ENCODE measurements around the gene SLX4IP.

SLX4IP gene

GRCh38 chr20:10635476-10636208 lies 200.5 kb downstream of the SLX4IP start:
- no peak for DNase-seq (ENCODE audit: low spot score)

- no peak for DNase-seq (ENCODE audit: low spot score)
Measured at GRCh38 chr20:10636326-10636818, 201.3 kb downstream of the SLX4IP start.

DNA sequence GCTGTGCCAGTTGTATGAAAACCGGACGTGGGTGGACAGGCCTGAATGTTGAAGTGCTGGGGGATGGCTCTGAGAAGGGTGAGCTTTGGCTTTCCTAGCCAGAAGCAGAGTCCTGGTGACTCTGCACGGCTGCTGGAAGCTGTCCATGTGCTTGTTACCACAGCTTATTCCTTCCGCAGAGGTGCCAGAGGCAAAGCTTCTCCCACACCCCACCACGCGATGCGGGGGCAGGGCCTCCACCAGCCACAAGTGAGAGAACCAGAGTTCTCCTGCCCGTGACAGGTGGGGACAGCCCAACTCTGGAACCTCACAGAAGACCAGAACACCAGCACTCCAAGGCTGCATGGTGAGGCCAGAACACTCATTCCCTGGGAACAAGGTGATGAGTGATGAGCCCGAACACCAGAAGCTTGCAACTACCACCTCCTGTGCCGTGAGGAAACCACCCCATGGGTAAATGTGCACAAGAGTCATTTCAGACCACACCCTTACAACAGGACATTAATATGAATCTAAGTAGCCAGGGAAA lies 202.0 kb downstream of the SLX4IP start:
- no peak for DNase-seq (ENCODE audit: low spot score)

DNA sequence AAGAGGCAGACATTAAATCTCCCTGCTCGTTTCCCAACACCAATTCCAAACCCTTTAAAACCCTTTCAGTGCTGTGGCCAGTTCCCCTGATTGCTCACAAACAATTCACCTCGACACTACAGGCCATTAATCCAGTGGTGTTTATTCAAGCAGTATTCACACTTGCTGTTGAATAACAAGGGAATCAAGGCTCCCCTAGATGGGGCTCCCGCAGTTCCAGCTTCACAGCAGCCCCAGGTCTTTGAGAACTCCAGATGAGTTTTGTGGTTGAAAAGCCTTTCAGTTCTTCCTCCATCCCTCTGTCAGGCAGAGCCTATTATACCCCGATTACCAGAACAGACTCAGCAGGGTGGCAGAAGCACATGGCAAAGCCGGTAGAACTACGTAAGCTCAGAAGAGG lies 202.5 kb downstream of the SLX4IP start:
- DNase-seq (ENCODE audit: low spot score): no peak

- no peak for DNase-seq (ENCODE audit: low spot score)
Measured at GRCh38 chr20:10639077-10639736, 204.1 kb downstream of the SLX4IP start.

DNA sequence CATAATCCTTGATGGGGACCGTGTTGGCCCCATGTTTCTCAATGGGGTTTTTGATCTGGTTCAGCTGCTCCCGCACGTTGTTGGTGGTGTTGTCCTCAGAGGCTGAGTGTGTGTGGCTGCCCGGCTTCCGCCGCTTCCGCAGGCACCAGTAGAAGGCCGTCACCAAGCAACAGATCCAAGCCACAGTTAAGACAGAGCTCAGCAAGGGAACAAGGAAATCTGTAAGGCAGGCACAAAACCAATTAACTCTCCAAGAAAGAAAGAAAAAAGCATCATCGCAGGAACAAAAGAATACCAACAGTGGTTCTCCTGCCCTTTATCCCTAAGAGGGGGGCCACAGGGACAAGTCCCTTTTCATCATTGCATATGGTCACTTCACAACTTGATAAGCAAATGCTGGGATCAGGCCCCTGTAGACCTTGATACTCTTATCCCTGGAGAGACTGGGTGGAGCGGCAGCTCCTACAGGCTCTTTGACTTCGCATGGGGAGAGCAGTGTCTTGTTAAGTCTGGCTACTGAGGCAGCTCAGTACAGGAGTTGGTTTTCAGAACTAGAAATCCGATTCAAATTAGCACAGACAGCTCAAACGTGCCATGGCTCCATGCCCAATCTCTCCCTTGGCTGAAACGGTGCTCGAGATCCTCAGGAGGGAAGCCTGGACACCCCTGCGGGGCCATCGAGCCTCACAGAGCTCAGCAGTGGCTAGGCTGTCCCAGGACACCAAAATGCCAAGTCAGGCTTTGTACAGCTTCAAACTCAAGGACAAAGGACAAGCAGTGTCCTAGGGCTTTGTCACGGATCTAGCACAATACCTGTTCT lies 204.8 kb downstream of the SLX4IP start:
- DNase-seq (ENCODE audit: low spot score): peak; percentile 72

DNA sequence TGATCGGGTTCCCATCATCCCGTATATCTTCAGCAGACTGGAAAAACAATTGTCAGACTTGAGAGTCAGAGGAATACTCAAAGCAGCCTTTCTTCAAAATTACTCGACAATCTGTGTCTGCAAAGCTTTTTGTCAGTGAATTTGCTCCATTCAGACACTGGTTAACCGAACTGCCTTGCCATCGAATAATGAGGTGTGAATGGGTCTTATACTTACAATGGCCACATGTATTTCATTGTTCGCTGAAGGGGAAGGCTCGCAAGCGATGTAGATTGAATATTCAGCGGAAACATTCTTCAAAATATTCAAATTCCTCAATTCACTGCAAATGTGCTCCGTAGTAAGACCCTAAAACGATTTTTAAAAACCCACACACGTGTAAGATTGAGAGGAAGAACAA lies 205.8 kb downstream of the SLX4IP start:
- no peak for DNase-seq (ENCODE audit: low spot score)

GRCh38 chr20:10641467-10641866 lies 206.4 kb downstream of the SLX4IP start:
- no peak for DNase-seq (ENCODE audit: low spot score)

- DNase-seq (ENCODE audit: low spot score): no peak
Measured at GRCh38 chr20:10641893-10642292, 206.8 kb downstream of the SLX4IP start.

GRCh38 chr20:10642856-10643559 lies 207.9 kb downstream of the SLX4IP start:
- no peak for DNase-seq (ENCODE audit: low spot score)

DNA sequence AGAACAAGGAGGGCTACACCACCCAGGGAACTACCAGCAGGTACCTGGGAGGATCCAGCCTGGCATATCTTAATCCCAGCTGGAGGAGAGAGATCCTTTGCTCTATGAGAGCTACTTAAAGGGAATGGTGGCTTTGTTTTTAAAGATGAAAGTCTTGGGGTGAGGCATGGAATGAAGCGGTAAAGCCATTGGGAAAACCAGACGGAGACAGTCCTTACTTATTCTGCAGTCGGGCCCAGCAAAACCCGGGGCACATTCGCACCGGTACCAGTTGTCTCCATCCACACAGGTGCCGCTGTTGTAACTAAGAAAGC lies 208.4 kb downstream of the SLX4IP start:
- DNase-seq (ENCODE audit: low spot score): no peak

DNA sequence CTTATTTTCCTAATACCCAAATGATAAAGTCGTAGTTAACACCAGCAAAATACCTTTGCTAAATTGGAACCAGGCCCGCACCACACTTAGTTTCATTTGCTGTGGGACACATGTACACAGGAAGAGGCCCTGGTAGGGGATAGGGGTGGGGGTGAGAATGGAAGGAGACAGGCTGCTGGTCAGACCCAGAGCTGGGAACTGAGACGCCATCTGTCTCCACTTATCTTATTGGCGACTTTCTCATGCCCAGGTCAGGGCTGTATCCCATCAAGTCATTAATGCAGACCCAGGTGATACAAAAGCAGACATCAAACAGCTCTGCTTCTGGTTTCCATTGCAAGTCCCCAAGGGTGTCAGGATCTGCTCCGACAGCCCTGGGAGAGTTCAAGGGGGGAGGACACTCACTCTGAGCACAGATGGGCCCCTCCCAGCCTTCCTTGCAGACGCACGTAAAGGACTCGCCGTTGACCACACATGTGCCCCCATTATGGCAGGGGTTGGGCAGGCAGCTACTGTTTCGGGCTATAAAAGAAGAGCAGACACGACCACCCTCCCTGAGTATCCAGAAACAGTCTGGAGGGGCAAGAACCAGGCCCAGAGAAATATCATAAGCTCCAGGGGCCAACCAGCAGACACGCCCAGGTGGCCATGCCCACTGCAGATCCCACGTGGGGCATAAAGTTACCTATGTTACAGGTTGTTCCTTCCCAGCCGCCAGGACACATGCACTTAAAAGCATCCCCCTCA lies 209.5 kb downstream of the SLX4IP start:
- DNase-seq (ENCODE audit: low spot score): no peak

DNA sequence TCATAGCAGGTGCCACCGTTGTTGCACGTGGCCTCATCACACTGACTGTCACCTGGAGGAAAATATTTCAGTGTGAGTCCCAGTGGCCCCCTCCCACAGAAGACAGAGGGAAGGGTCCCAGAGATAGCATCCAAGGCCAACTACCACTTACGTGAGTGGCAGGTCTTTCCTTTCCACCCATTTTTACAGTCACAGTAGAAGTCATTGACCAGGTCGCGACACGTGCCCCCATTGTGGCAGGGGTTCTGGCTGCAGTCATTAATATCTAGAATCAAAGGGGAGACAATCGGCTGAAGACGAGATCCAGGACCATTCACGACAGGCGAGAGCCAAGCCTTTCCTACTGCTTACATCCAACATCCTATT lies 210.1 kb downstream of the SLX4IP start:
- no peak for DNase-seq (ENCODE audit: low spot score)

GRCh38 chr20:10646006-10646405 lies 210.9 kb downstream of the SLX4IP start:
- DNase-seq (ENCODE audit: low spot score): no peak

GRCh38 chr20:10646886-10647420 lies 211.8 kb downstream of the SLX4IP start:
- no peak for DNase-seq (ENCODE audit: low spot score)

DNA sequence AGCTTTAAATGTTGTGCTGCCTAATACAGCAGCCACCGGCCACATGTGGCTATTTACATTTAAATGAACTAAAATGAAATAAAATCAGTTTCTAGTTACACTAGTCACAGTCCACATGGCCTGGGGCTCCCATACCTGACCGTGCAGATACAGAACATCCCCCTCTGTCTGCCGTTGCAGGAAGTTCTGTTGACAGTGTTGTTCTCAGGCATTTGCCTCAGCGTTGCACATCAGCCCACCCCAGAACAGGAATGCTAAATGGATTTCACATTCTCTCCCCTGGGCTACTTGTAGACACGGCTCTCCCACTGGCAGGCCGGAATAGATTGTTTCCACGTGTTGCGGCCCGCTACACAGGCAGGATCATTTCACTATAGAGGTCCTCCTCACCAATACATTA lies 212.4 kb downstream of the SLX4IP start:
- no peak for DNase-seq (ENCODE audit: low spot score)

- DNase-seq (ENCODE audit: low spot score): no peak
Measured at GRCh38 chr20:10647909-10648308, 212.8 kb downstream of the SLX4IP start.

DNA sequence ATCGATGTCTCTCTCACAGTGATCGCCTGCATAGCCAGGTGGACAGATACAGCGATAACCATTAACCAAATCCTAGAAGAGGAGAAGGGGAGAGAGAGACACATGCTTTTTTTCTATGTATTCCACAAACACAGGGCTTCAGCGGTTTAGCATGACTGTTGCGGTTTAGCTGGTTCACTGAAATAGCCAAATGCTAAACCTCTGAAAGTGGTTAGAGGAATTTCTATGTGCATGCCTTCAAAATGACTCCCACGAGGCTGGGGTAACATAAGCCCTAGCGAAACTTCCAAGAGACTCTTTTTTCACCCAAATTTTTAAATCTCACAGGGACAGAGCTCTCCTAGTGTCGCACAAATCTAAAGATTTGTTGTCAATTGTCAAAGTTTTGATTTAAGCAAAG lies 213.5 kb downstream of the SLX4IP start:
- DNase-seq (ENCODE audit: low spot score): no peak

- DNase-seq (ENCODE audit: low spot score): no peak
Measured at GRCh38 chr20:10649080-10649796, 214.1 kb downstream of the SLX4IP start.

DNA sequence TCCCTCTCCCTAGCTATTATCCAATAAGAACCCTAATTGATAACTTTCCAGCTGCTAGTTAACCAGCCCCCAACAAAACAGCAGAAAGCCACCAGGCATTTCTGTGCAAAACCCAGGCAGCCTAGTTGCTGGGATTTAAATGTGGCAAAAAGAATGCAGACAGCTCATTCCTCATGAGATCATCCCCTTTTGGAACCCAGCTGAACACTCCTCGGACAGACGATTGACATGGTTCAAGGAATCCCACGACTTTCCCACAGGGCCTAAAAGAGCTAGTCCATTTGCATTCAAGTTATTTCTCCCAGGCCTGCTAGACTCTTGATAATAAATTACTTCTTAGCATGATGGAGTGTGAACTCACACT lies 214.7 kb downstream of the SLX4IP start:
- no peak for DNase-seq (ENCODE audit: low spot score)

Measured in Ammon's horn (tissue), 1 donor.